Smooth muscle cell (in vitro differentiated cells): ENCODE measurements around the gene SLC8B1. TPM values are rescaled to one million over a fixed set of nuclear protein-coding genes. Genes with fewer than 3 reads are reported as not detected.

Source experiments
- DNase-seq: peaks from one replicate; lab custom pipeline; 2025; ENCODE audit not compliant: unreplicated experiment; lab: John Stamatoyannopoulos, UW
- H2AFZ ChIP-seq: fragments of 200-600 bp; sonication (generic); 2 replicates; pipeline ENCODE4 v1.6.0; 2016; ENCODE audit warnings: antibody characterized with exemption, low read depth, mild to moderate bottlenecking
- H3F3A ChIP-seq: fragments of 200-600 bp; sonication (generic); 2 replicates; pipeline ENCODE4 v1.6.0; 2017; ENCODE audit warnings: antibody characterized with exemption, low read depth
- H3K27ac ChIP-seq: fragments of 200-600 bp; sonication (generic); 2 replicates; pipeline ENCODE4 v1.5.1; 2016; ENCODE audit warnings: low read depth, mild to moderate bottlenecking
- H3K27me3 ChIP-seq: fragments of 200-600 bp; sonication (generic); 2 replicates; pipeline ENCODE4 v1.6.1; 2016; ENCODE audit warnings: low read depth, mild to moderate bottlenecking
- H3K36me3 ChIP-seq: fragments of 200-600 bp; sonication (generic); 2 replicates; pipeline ENCODE4 v1.5.1; 2016; ENCODE audit warnings: low read depth
- H3K4me1 ChIP-seq: fragments of 200-600 bp; sonication (generic); 2 replicates; pipeline ENCODE4 v1.5.1; 2016; ENCODE audit warnings: low read depth
- H3K4me2 ChIP-seq: fragments of 200-600 bp; sonication (generic); 2 replicates; pipeline ENCODE4 v1.6.0; 2016; ENCODE audit warnings: mild to moderate bottlenecking
- H3K4me3 ChIP-seq: fragments of 200-600 bp; sonication (generic); 2 replicates; pipeline ENCODE4 v1.5.1; 2016; ENCODE audit warnings: mild to moderate bottlenecking
- H3K79me2 ChIP-seq: fragments of 200-600 bp; sonication (generic); 2 replicates; pipeline ENCODE4 v1.6.0; 2016; ENCODE audit warnings: low read depth, mild to moderate bottlenecking
- H3K9ac ChIP-seq: fragments of 200-600 bp; sonication (generic); 2 replicates; pipeline ENCODE4 v1.6.0; 2016; ENCODE audit warnings: low read depth
- H3K9me3 ChIP-seq: fragments of 200-600 bp; sonication (generic); replicated peaks from 2 replicates; pipeline ENCODE4 v1.5.1; 2016; ENCODE audit warnings: low read depth
- H4K20me1 ChIP-seq: fragments of 200-600 bp; sonication (generic); 2 replicates; pipeline ENCODE4 v1.6.0; 2016; ENCODE audit warnings: low read depth
- WGBS: methylation state at CpG from one replicate; pipeline ENCODE4 v1.1.7; 2016; ENCODE audit warnings: low lambda C conversion rate; 5-methylcytosine and 5-hydroxymethylcytosine counted together
- polyA plus RNA-seq: library from polyadenylated mRNA; unstranded; fragments of >200 nt; fragmentation: Nextera tagmentation; extraction: Ambion mirVana; gene quantifications from 2 replicates; pipeline ENCODE4 v1.2.1, GENCODE V29; 2016
- total RNA-seq: library from RNA; depleted of rRNA; stranded (reverse); fragments of >200 nt; gene quantifications from 2 replicates; pipeline ENCODE4 v1.2.3, GENCODE V29; 2014
- TF ChIP-seq, protein P1 (sequence below): fragments of 200-600 bp; sonication (generic); IDR thresholded peaks from 2 replicates; pipeline ENCODE4 v1.5.1; 2017; ENCODE audit warnings: borderline replicate concordance, mild to moderate bottlenecking, antibody characterized with exemption; ENCODE audit not compliant: insufficient read depth, poor library complexity, severe bottlenecking

Gene SLC8B1
- total and polyA plus RNA-seq, 2 experiments from 2014 or later, result 11.8 to 14.3 TPM

DNA sequence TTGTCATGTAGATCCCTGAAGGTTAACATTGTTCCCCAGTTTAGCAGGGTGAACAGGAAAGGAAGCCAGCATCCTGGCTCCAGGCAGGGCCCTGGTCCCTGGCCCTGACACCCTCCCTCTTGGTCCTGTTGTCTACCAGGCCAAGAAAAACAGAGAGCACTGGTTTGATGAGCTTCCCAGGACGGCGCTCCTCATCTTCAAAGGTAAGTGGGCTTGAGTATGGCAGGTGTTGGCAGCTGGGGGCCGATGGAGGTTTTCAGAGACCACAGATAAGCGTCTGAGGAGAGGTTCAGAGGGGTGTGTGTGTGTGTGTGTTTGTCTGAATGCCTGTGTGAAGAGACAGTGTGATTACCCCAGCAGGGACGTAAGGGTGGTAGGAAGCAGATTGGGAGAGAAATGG lies 56.3 kb downstream of the SLC8B1 start:
- Histone ChIP-seq H3K27ac (no peak overlapping the region), H3K4me2 (no peak overlapping the region), H3F3A (no peaks in the 10 kb centered on the region), H3K27me3 (no peaks in the 10 kb centered on the region), H3K4me1 (no peaks in the 10 kb centered on the region), H3K4me3 (no peak overlapping the region), H2AFZ (no peak overlapping the region), H4K20me1 (no peaks in the 10 kb centered on the region), H3K36me3 (no peaks in the 10 kb centered on the region), H3K79me2 (no peaks in the 10 kb centered on the region), H3K9me3 (no peaks in the 10 kb centered on the region), H3K9ac (no peak overlapping the region)
- no peak for DNase-seq
- TF ChIP-seq, protein P1, sequence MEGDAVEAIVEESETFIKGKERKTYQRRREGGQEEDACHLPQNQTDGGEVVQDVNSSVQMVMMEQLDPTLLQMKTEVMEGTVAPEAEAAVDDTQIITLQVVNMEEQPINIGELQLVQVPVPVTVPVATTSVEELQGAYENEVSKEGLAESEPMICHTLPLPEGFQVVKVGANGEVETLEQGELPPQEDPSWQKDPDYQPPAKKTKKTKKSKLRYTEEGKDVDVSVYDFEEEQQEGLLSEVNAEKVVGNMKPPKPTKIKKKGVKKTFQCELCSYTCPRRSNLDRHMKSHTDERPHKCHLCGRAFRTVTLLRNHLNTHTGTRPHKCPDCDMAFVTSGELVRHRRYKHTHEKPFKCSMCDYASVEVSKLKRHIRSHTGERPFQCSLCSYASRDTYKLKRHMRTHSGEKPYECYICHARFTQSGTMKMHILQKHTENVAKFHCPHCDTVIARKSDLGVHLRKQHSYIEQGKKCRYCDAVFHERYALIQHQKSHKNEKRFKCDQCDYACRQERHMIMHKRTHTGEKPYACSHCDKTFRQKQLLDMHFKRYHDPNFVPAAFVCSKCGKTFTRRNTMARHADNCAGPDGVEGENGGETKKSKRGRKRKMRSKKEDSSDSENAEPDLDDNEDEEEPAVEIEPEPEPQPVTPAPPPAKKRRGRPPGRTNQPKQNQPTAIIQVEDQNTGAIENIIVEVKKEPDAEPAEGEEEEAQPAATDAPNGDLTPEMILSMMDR, result no peak
- WGBS, result 93% methylated on average over 5 of the region's 5 CpGs

DNA sequence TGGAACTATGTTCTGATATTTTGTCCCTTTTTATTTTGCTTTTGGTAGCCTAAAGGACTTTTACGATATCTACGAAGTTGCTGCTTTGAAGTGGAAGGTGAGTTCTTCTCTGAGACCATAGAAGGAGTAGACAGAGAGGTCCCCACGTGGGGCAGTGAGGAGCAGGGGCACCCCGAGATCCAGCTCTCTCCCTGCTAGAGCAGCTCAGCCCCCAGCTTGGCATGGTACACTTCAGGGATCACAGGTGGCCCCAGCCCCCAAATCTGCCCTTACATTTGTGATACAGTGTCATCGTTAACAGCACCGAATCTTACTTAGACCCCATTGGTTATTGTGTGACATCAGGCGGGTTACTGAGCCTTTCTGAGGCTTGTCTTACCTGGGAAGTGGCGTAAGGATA lies 56.8 kb downstream of the SLC8B1 start:
- H3K9ac ChIP-seq, result no peak overlapping the region
- TF ChIP-seq, protein P1, result no peak
- H3K27ac ChIP-seq, result no peak overlapping the region
- 96% methylated on average over 8 of the region's 8 CpGs for whole genome bisulfite sequencing
- H3K4me1 ChIP-seq, result no peaks in the 10 kb centered on the region
- H3K79me2 ChIP-seq, result no peaks in the 10 kb centered on the region
- no peaks in the 10 kb centered on the region for H3K36me3 ChIP-seq
- H4K20me1 ChIP-seq, result no peaks in the 10 kb centered on the region
- DNase-seq, result no peak
- no peak overlapping the region for H2AFZ ChIP-seq
- no peak overlapping the region for H3K4me2 ChIP-seq
- H3K9me3 ChIP-seq, result no peaks in the 10 kb centered on the region
- peaks cover under 1% of the 10 kb centered on the region for H3F3A ChIP-seq
- no peak overlapping the region for H3K4me3 ChIP-seq
- H3K27me3 ChIP-seq, result no peaks in the 10 kb centered on the region

DNA sequence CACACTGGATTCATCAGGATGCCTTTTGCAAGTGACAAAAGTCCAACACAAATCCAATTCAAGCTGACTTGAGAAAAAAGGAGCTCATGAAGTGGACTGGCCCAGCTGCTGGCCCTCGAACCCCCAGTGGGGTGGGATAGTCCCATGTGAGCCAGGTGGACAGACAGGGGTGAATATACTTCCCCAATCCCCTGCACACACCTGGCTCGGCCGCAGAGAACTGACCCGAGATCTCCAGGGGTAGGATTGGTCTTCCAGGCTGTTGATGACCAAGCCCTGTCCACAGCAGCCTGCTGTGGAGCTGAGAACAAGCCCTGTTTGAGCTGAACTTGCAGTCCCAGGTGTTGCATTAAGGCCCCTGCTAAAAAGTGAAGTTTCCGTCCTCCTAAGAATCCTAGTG lies 57.4 kb downstream of the SLC8B1 start:
- Histone ChIP-seq H3K79me2 (no peaks in the 10 kb centered on the region), H3K9ac (no peak overlapping the region), H3K4me2 (no peak overlapping the region), H3K36me3 (no peaks in the 10 kb centered on the region), H3K27ac (no peak overlapping the region), H3K4me3 (no peak overlapping the region), H3F3A (peaks cover 6% of the 10 kb centered on the region), H4K20me1 (no peaks in the 10 kb centered on the region), H3K9me3 (no peaks in the 10 kb centered on the region), H2AFZ (no peak overlapping the region), H3K27me3 (no peaks in the 10 kb centered on the region), H3K4me1 (no peaks in the 10 kb centered on the region)
- 93% methylated on average over 5 of the region's 5 CpGs for WGBS
- TF ChIP-seq, protein P1, result no peak
- no peak for DNase-seq

DNA sequence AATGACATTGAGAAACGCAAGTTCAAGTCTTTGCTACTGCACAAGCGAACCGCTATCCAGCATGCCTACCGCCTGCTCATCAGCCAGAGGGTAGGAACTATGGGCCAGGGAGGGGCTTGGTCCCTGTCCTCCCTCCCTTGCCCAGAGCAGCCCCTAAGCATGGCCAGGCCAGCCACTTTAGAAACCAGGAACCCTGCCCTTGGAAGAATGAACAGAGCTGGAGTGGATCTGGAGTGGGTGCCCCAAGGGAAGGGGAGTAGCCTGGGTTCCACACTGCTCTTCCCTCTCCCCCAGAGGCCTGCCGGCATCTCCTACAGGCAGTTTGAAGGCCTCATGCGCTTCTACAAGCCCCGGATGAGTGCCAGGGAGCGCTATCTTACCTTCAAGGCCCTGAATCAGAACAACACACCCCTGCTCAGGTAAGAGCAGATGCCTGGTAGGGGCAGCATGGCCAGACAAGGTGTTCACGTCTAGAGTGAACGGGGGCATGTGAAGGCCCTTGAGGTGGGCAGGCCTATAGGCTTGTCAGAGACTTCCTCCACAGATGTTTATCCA lies 57.9 kb downstream of the SLC8B1 start:
- no peaks in the 10 kb centered on the region for H3K9me3 ChIP-seq
- H3F3A ChIP-seq, result peaks cover 11% of the 10 kb centered on the region
- no peak for DNase-seq
- H3K9ac ChIP-seq, result no peak overlapping the region
- H3K4me3 ChIP-seq, result no peak overlapping the region
- no peaks in the 10 kb centered on the region for H3K79me2 ChIP-seq
- WGBS, result 97% methylated on average over 10 of the region's 10 CpGs
- H4K20me1 ChIP-seq, result no peaks in the 10 kb centered on the region
- H2AFZ ChIP-seq, result no peak overlapping the region
- no peak overlapping the region for H3K27ac ChIP-seq
- no peaks in the 10 kb centered on the region for H3K4me1 ChIP-seq
- no peaks in the 10 kb centered on the region for H3K27me3 ChIP-seq
- no peak overlapping the region for H3K4me2 ChIP-seq
- H3K36me3 ChIP-seq, result no peaks in the 10 kb centered on the region
- TF ChIP-seq, protein P1, result no peak
